ENCODE results near the gene YBEY.

DNA sequence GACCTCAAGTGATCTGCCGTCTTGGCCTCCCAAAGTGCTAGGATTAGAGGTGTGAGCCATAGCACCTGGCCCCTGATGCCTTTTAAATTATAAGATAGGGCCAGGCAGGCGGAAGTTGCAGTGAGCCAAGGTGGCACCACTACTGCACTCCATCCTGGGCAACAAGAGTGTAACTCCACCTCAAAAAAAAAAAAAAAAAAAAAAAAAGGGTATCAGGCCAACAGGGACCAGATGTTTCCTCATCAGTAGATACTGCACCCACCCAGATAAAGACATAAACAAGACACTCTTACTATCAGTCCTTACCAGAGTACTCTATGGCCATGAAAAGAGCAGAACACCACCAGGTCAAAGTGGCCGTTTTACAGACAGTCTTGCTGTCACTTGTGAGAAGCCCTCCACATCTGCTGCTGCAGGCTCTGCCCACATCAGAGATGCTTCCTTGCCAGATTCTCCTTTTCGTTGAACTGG, 34.2 kb downstream of the YBEY start:
- TF ChIP-seq EZH2 (IDR thresholded peaks at IDR 0.05; ENCODE audit: low read length, missing control alignments), result no peak
- TF ChIP-seq, protein P1, sequence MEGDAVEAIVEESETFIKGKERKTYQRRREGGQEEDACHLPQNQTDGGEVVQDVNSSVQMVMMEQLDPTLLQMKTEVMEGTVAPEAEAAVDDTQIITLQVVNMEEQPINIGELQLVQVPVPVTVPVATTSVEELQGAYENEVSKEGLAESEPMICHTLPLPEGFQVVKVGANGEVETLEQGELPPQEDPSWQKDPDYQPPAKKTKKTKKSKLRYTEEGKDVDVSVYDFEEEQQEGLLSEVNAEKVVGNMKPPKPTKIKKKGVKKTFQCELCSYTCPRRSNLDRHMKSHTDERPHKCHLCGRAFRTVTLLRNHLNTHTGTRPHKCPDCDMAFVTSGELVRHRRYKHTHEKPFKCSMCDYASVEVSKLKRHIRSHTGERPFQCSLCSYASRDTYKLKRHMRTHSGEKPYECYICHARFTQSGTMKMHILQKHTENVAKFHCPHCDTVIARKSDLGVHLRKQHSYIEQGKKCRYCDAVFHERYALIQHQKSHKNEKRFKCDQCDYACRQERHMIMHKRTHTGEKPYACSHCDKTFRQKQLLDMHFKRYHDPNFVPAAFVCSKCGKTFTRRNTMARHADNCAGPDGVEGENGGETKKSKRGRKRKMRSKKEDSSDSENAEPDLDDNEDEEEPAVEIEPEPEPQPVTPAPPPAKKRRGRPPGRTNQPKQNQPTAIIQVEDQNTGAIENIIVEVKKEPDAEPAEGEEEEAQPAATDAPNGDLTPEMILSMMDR (conservative IDR thresholded peaks at IDR 0.05 in 1 of 2, IDR thresholded peaks at IDR 0.05 in 1 of 2; ENCODE audit: low read depth in 1 of 2, low read length in 2 of 2), result no peak
